Mesendoderm (in vitro differentiated cells): ENCODE data around the gene MAPKBP1. TPM values are rescaled to one million over a fixed set of nuclear protein-coding genes. Genes with fewer than 3 reads are reported as not detected.
A peak's percentile ranks its signal among the peaks of the same experiment; 100 is the strongest.
"Not testable (repeated sequence)": the region's sequence is repeated elsewhere in the genome, so short reads cannot be mapped to it uniquely, and the experiment has no call there.

Source experiments
- DNase-seq: peaks from one replicate; pipeline ENCODE4 v3.0.0; 2013
- H2AK5ac ChIP-seq: 2 replicates; pipeline ENCODE4 v1.6.1; 2013; ENCODE audit warnings: low read length, inconsistent platforms
- H2BK120ac ChIP-seq: 2 replicates; pipeline ENCODE4 v1.6.1; 2013; ENCODE audit warnings: low read depth, mild to moderate bottlenecking, low read length, moderate library complexity, mixed read lengths
- H2BK15ac ChIP-seq: replicated peaks from 2 replicates; pipeline ENCODE4 v1.6.1; 2013; ENCODE audit warnings: low read depth, mild to moderate bottlenecking, moderate library complexity
- H2BK5ac ChIP-seq: 2 replicates; pipeline ENCODE4 v1.6.1; 2013; ENCODE audit warnings: low read length, inconsistent platforms
- H3K18ac ChIP-seq: 2 replicates; pipeline ENCODE4 v1.6.1; 2013; ENCODE audit warnings: mild to moderate bottlenecking, low read length, mixed read lengths
- H3K23ac ChIP-seq: one replicate; pipeline ENCODE4 v1.6.1; 2013; ENCODE audit warnings: low read length
- H3K27ac ChIP-seq: 2 replicates; pipeline ENCODE4 v1.5.1; 2013; ENCODE audit warnings: low read depth, mild to moderate bottlenecking, inconsistent platforms, low read length, moderate library complexity
- H3K27me3 ChIP-seq: 2 replicates; pipeline ENCODE4 v1.6.1; 2013; ENCODE audit warnings: low read length, control low read depth, mild to moderate bottlenecking, inconsistent platforms; ENCODE audit not compliant: insufficient read depth, poor library complexity
- H3K36me3 ChIP-seq: 2 replicates; pipeline ENCODE4 v1.6.1; 2013; ENCODE audit warnings: low read length, inconsistent platforms; ENCODE audit not compliant: control insufficient read depth, insufficient read depth
- H3K4ac ChIP-seq: one replicate; pipeline ENCODE4 v1.6.1; 2013; ENCODE audit warnings: low read depth, mild to moderate bottlenecking, low read length, moderate library complexity
- H3K4me1 ChIP-seq: 2 replicates; pipeline ENCODE4 v1.6.1; 2013; ENCODE audit warnings: low read depth, low read length, inconsistent platforms; ENCODE audit not compliant: control insufficient read depth
- H3K4me2 ChIP-seq: 2 replicates; pipeline ENCODE4 v1.6.1; 2013; ENCODE audit warnings: low read length
- H3K4me3 ChIP-seq: 2 replicates; pipeline ENCODE4 v1.5.1; 2013; ENCODE audit warnings: mild to moderate bottlenecking, low read length
- H3K56ac ChIP-seq: one replicate; pipeline ENCODE4 v1.6.1; 2013; ENCODE audit warnings: low read length
- H3K79me1 ChIP-seq: 2 replicates; pipeline ENCODE4 v1.6.1; 2013; ENCODE audit warnings: low read length, inconsistent platforms
- H3K79me2 ChIP-seq: 2 replicates; pipeline ENCODE4 v1.6.1; 2013; ENCODE audit warnings: mild to moderate bottlenecking, low read length; ENCODE audit not compliant: control insufficient read depth, insufficient read depth
- H3K9ac ChIP-seq: 2 replicates; pipeline ENCODE4 v1.6.1; 2013; ENCODE audit warnings: low read length, inconsistent platforms
- H4K5ac ChIP-seq: one replicate; pipeline ENCODE4 v1.6.1; 2013; ENCODE audit warnings: low read length
- H4K8ac ChIP-seq: one replicate; pipeline ENCODE4 v1.6.1; 2013; ENCODE audit warnings: low read depth, mild to moderate bottlenecking, control low read depth, low read length, moderate library complexity
- WGBS: extraction: QIAGEN DNeasy Blood & Tissue Kit; methylation state at CpG from one replicate; pipeline ENCODE4 v1.1.7; 2013; ENCODE audit warnings: low lambda C conversion rate, missing lambda C conversion rate; ENCODE audit not compliant: insufficient coverage; ENCODE audit errors: extremely low coverage; 5-methylcytosine and 5-hydroxymethylcytosine counted together
- polyA plus RNA-seq, 2 experiments: library from polyadenylated mRNA; stranded (reverse); fragments of 200-250 nt; gene quantifications; one replicate each; pipeline ENCODE4 v1.2.3, GENCODE V29; 2013

MAPKBP1 gene, protein sequence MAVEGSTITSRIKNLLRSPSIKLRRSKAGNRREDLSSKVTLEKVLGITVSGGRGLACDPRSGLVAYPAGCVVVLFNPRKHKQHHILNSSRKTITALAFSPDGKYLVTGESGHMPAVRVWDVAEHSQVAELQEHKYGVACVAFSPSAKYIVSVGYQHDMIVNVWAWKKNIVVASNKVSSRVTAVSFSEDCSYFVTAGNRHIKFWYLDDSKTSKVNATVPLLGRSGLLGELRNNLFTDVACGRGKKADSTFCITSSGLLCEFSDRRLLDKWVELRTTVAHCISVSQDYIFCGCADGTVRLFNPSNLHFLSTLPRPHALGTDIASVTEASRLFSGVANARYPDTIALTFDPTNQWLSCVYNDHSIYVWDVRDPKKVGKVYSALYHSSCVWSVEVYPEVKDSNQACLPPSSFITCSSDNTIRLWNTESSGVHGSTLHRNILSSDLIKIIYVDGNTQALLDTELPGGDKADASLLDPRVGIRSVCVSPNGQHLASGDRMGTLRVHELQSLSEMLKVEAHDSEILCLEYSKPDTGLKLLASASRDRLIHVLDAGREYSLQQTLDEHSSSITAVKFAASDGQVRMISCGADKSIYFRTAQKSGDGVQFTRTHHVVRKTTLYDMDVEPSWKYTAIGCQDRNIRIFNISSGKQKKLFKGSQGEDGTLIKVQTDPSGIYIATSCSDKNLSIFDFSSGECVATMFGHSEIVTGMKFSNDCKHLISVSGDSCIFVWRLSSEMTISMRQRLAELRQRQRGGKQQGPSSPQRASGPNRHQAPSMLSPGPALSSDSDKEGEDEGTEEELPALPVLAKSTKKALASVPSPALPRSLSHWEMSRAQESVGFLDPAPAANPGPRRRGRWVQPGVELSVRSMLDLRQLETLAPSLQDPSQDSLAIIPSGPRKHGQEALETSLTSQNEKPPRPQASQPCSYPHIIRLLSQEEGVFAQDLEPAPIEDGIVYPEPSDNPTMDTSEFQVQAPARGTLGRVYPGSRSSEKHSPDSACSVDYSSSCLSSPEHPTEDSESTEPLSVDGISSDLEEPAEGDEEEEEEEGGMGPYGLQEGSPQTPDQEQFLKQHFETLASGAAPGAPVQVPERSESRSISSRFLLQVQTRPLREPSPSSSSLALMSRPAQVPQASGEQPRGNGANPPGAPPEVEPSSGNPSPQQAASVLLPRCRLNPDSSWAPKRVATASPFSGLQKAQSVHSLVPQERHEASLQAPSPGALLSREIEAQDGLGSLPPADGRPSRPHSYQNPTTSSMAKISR (N-terminal part only)
- 3.0 TPM for polyA plus RNA-seq (2013, experiment 1 of 2)
- polyA plus RNA-seq (2013, experiment 2 of 2), result 2.9 TPM

- H4K8ac ChIP-seq, result no peak within 1 kb of the TSS
- no peak within 1 kb of the TSS for H2AK5ac ChIP-seq
- peak within 1 kb of the TSS; percentile 27 for H4K5ac ChIP-seq
- peak within 1 kb of the TSS; percentile 48 for H3K4ac ChIP-seq
- H2BK5ac ChIP-seq, result peak within 1 kb of the TSS; percentile 65
- peak within 1 kb of the TSS; percentile 79 for H3K9ac ChIP-seq
- H3K79me1 ChIP-seq, result no peaks in the 10 kb centered on the region
- peak within 1 kb of the TSS; percentile 34 for H3K18ac ChIP-seq
- H3K27me3 ChIP-seq, result no peaks in the 10 kb centered on the region
- H3K23ac ChIP-seq, result no peak within 1 kb of the TSS
- H2BK120ac ChIP-seq, result no peak within 1 kb of the TSS
- H3K56ac ChIP-seq, result peak within 1 kb of the TSS; percentile 91
- peak within 1 kb of the TSS; percentile 74 for H3K27ac ChIP-seq
- H3K4me2 ChIP-seq, result peak within 1 kb of the TSS; percentile 94
- peak within 1 kb of the TSS; percentile 66 for H3K4me3 ChIP-seq
- peak; percentile 99 for DNase-seq
- H3K4me1 ChIP-seq, result peaks cover 22% of the 10 kb centered on the region
- no peak within 1 kb of the TSS for H2BK15ac ChIP-seq
- H3K36me3 ChIP-seq, result no peaks in the 10 kb centered on the region
- no CpG with 5 or more reads among the region's 62 CpGs for WGBS
- H3K79me2 ChIP-seq, result no peaks in the 10 kb centered on the region
Observed at GRCh38 chr15:41774062-41774881, at the start of gene MAPKBP1. MAPKBP1 (plus strand) TSS chr15:41774484; CDS start chr15:41775276, 792 bp downstream.

DNA sequence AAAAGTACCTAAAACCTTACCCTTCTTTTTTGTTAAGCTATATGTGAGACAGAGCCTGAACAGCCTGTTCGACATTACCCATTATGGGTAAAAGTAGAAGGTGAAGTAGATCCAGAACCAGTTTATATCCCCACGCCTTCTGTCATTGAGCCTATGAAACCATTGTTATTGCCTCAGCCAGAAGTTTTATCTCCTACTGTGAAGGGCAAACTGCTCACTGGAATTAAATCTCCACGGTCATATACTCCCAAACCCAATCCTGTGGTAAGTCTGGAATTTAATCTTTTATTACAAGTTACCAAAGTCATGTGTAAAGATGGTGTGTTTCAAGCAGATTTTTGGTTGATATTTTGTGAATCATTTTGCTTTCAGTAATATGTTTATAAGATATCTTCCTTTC lies 47.1 kb upstream of the MAPKBP1 start:
- H3K4me2 ChIP-seq, result no peak overlapping the region
- H3K27ac ChIP-seq, result no peak overlapping the region
- no peak overlapping the region for H3K4me3 ChIP-seq
- DNase-seq, result no peak
- no peak overlapping the region for H3K23ac ChIP-seq
- H3K79me2 ChIP-seq, result no peaks in the 10 kb centered on the region
- no peak overlapping the region for H2BK15ac ChIP-seq
- no peak overlapping the region for H3K4ac ChIP-seq
- H2AK5ac ChIP-seq, result no peak overlapping the region
- H3K27me3 ChIP-seq, result no peaks in the 10 kb centered on the region
- no peak overlapping the region for H3K56ac ChIP-seq
- no peak overlapping the region for H2BK120ac ChIP-seq
- no CpG with 5 or more reads among the region's 3 CpGs for WGBS
- no peak overlapping the region for H2BK5ac ChIP-seq
- no peaks in the 10 kb centered on the region for H3K36me3 ChIP-seq
- H3K18ac ChIP-seq, result no peak overlapping the region
- no peak overlapping the region for H4K5ac ChIP-seq
- no peaks in the 10 kb centered on the region for H3K79me1 ChIP-seq
- no peak overlapping the region for H4K8ac ChIP-seq
- no peak overlapping the region for H3K9ac ChIP-seq
- H3K4me1 ChIP-seq, result no peaks in the 10 kb centered on the region

- H3K79me1 ChIP-seq, H2BK120ac ChIP-seq, H3K4me2 ChIP-seq, H3K27ac ChIP-seq, H3K9ac ChIP-seq, H4K8ac ChIP-seq, H2AK5ac ChIP-seq, H3K4me1 ChIP-seq, H2BK15ac ChIP-seq, H3K4ac ChIP-seq, H3K23ac ChIP-seq, DNase-seq, H3K56ac ChIP-seq, H4K5ac ChIP-seq, H3K4me3 ChIP-seq, H3K18ac ChIP-seq, H2BK5ac ChIP-seq, H3K79me2 ChIP-seq, H3K36me3 ChIP-seq, H3K27me3 ChIP-seq: not testable (repeated sequence)
- WGBS, result no CpG with 5 or more reads among the region's 11 CpGs
Observed at GRCh38 chr15:41728061-41728460, 46.2 kb upstream of the MAPKBP1 start.

- Histone ChIP-seq H2AK5ac (no peak overlapping the region), H4K8ac (no peak overlapping the region), H4K5ac (no peak overlapping the region), H3K27me3 (no peaks in the 10 kb centered on the region), H3K27ac (no peak overlapping the region), H2BK5ac (no peak overlapping the region), H3K79me1 (no peaks in the 10 kb centered on the region), H2BK15ac (no peak overlapping the region), H2BK120ac (no peak overlapping the region), H3K18ac (no peak overlapping the region), H3K9ac (no peak overlapping the region), H3K4me1 (no peaks in the 10 kb centered on the region), H3K23ac (no peak overlapping the region), H3K79me2 (no peaks in the 10 kb centered on the region), H3K56ac (no peak overlapping the region), H3K4me3 (no peak overlapping the region), H3K4ac (no peak overlapping the region), H3K36me3 (no peaks in the 10 kb centered on the region), H3K4me2 (no peak overlapping the region)
- WGBS, result no CpG with 5 or more reads among the region's 4 CpGs
- no peak for DNase-seq
Observed at GRCh38 chr15:41730543-41730942, 43.7 kb upstream of the MAPKBP1 start.

DNA sequence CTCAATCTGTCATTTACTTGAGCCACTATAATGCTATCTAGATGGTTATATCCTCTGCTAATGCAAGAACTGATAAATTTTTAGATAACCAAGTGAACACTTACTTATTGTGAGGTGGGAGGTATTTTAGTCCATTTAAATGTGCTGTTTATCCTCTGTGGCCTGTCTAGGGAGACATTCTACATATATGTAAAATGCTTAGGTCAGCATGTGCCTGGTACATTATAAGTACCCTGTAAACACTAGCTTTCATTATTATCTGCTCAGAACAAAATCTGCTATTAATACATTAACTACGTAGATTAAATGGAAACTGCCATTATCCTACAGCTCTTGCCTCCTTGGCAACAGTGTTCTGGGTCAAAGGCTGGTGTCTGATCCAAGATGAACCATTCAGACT lies 41.8 kb upstream of the MAPKBP1 start:
- Histone ChIP-seq H4K5ac (no peak overlapping the region), H3K79me1 (no peaks in the 10 kb centered on the region), H3K4me3 (no peak overlapping the region), H3K4ac (no peak overlapping the region), H3K4me1 (no peaks in the 10 kb centered on the region), H3K79me2 (no peaks in the 10 kb centered on the region), H3K23ac (no peak overlapping the region), H3K36me3 (no peaks in the 10 kb centered on the region), H2BK5ac (no peak overlapping the region), H3K56ac (no peak overlapping the region), H3K4me2 (no peak overlapping the region), H3K18ac (no peak overlapping the region), H3K27me3 (no peaks in the 10 kb centered on the region), H3K9ac (no peak overlapping the region), H2BK15ac (no peak overlapping the region), H3K27ac (no peak overlapping the region), H2BK120ac (no peak overlapping the region), H4K8ac (no peak overlapping the region), H2AK5ac (no peak overlapping the region)
- DNase-seq, result no peak
- no CpG with 5 or more reads among the region's 1 CpG for WGBS
